ENCODE data around the gene PMVK.

DNA sequence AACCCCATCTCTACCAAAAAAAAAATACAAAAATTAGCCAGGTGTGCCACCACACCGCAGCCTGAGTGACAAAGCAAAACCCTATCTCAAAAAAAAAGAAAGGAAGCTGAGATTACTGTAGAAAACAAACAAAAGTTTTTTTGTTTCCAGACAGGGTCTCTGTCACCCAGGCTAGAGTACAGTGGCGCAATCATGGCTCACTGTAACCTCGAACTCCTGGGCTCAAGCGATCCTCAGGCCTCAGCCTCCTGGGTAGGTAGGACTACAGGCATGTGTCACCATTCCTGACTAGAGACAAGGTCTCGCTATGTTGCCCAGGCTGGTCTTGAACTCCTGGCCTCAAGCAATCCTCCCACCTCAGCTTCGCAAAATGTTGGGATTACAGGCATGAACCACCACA, 27.8 kb upstream of the PMVK start:
- no peak for TF ChIP-seq POLR2A (IDR thresholded peaks at IDR 0.05; ENCODE audit: extremely low read depth, insufficient read length)
- TF ChIP-seq, protein P1, sequence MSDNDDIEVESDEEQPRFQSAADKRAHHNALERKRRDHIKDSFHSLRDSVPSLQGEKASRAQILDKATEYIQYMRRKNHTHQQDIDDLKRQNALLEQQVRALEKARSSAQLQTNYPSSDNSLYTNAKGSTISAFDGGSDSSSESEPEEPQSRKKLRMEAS (IDR thresholded peaks at IDR 0.05; ENCODE audit: low read depth, low read length), result no peak
